GM12878 (cell line): ENCODE measurements around the gene CBFA2T3. TPM values are rescaled to one million over a fixed set of nuclear protein-coding genes. Genes with fewer than 3 reads are reported as not detected.

Source experiments
- ATAC-seq: fragments of 200-7000 bp; cut with Tn5 transposase; 3 replicates; pipeline ENCODE4 v1.9.1; 2020; ENCODE audit warnings: mild to moderate bottlenecking, moderate library complexity
- BruUV-seq: library from RNA; stranded (reverse); fragments of 400-500 nt; replicated peaks from 2 replicates; lab custom pipeline; 2021; lab: Mats Ljungman, UMichigan
- CTCF ChIA-PET: fragments of 300-600 bp; sonication (Branson Sonifier 250); formaldehyde crosslinking; extraction: SDS; loops from one replicate; lab custom pipeline; 2021; ENCODE audit warnings: inconsistent platforms; lab: Yijun Ruan, JAX
- POLR2A ChIA-PET: fragments of 350-600 bp; formaldehyde crosslinking; extraction: SDS; loops from one replicate; lab custom pipeline; 2021; ENCODE audit warnings: inconsistent platforms; lab: Charles Lee
- RAD21 ChIA-PET: fragments of 300-600 bp; sonication (Branson Sonifier 250); formaldehyde crosslinking; loops from one replicate; lab custom pipeline; 2023; ENCODE audit warnings: antibody characterized with exemption; ENCODE audit not compliant: unreplicated experiment; lab: Charles Lee
- SMC1A ChIA-PET: fragments of 300-600 bp; sonication (Branson Sonifier 250); formaldehyde crosslinking; loops from one replicate; lab custom pipeline; 2023; ENCODE audit not compliant: unreplicated experiment, uncharacterized antibody; lab: Charles Lee
- DNase-seq: peaks from one replicate; pipeline ENCODE4 v3.0.0-alpha.2; 2011; ENCODE audit warnings: low read depth, low spot score
- FAIRE-seq: peaks from 3 replicates; lab custom pipeline; 2011; peaks lifted over from hg19 to GRCh38; lab: Jason Lieb, UNC
- H2AFZ ChIP-seq: 2 replicates; pipeline ENCODE4 v1.6.0; 2011; ENCODE audit warnings: low read depth, low read length, control low read depth; ENCODE audit not compliant: control insufficient read depth
- H3K27ac ChIP-seq: 2 replicates; pipeline ENCODE4 v1.5.1; 2011; ENCODE audit warnings: control low read depth; ENCODE audit not compliant: control insufficient read depth, insufficient read depth
- H3K27me3 ChIP-seq, 2 experiments: replicated peaks in 1 of 2; 2 replicates each; pipeline versions ENCODE4 v1.6.0 to v1.6.1; 2011; ENCODE audit warnings: low read length in 1 of 2; ENCODE audit not compliant: control insufficient read depth in 2 of 2, insufficient read depth in 2 of 2
- H3K36me3 ChIP-seq, 2 experiments: 2 replicates each; pipeline ENCODE4 v1.5.1; 2011; ENCODE audit warnings: low read length in 1 of 2; ENCODE audit not compliant: control insufficient read depth in 2 of 2, insufficient read depth in 2 of 2
- H3K4me1 ChIP-seq: 2 replicates; pipeline ENCODE4 v1.6.1; 2011; ENCODE audit warnings: mild to moderate bottlenecking, low read length, moderate library complexity, mixed read lengths; ENCODE audit not compliant: control insufficient read depth, insufficient read depth
- H3K4me2 ChIP-seq: 2 replicates; pipeline ENCODE4 v1.6.0; 2011; ENCODE audit warnings: control low read depth; ENCODE audit not compliant: control insufficient read depth, insufficient read depth
- H3K4me3 ChIP-seq: fragments of 200-600 bp; sonication (generic); 2 replicates; pipeline ENCODE4 v1.5.1; 2016
- H3K79me2 ChIP-seq: 2 replicates; pipeline ENCODE4 v1.6.0; 2011; ENCODE audit warnings: low read length; ENCODE audit not compliant: control insufficient read depth, insufficient read depth
- H3K9ac ChIP-seq: 2 replicates; pipeline ENCODE4 v1.8.0; 2011; ENCODE audit warnings: low read length, control low read depth, mixed read lengths; ENCODE audit not compliant: control insufficient read depth, insufficient read depth
- H3K9me3 ChIP-seq: replicated peaks from 3 replicates; pipeline ENCODE4 v1.5.1; 2011; ENCODE audit warnings: mild to moderate bottlenecking, low read length; ENCODE audit not compliant: control insufficient read depth, insufficient read depth
- H4K20me1 ChIP-seq: 2 replicates; pipeline ENCODE4 v1.6.0; 2011; ENCODE audit not compliant: control insufficient read depth, insufficient read depth
- BCLAF1 ChIP-seq: fragments of 450-650 bp; IDR thresholded peaks from 2 replicates; pipeline ENCODE4 v1.6.1; 2017; ENCODE audit warnings: antibody characterized with exemption, mild to moderate bottlenecking, moderate library complexity
- CBX3 ChIP-seq: fragments of 200-600 bp; sonication (generic); IDR thresholded peaks from 2 replicates; pipeline ENCODE4 v1.6.1; 2016; ENCODE audit warnings: low read depth, borderline replicate concordance
- CREM ChIP-seq: IDR thresholded peaks from 2 replicates; pipeline ENCODE4 v1.6.1; 2014; ENCODE audit warnings: antibody characterized with exemption, low read depth
- EP300 ChIP-seq, 2 experiments: fragments of 150-350 bp in 1 of 2; IDR thresholded peaks; 2 replicates each; pipeline ENCODE4 v1.6.1; 2011 to 2012; ENCODE audit warnings: low read depth in 2 of 2, low read length in 2 of 2, borderline replicate concordance in 1 of 2, improper control_type of control experiment in 1 of 2, inconsistent platforms in 1 of 2; ENCODE audit not compliant: control insufficient read depth in 1 of 2
- GATAD2B ChIP-seq: fragments of 450-650 bp; conservative IDR thresholded peaks from 2 replicates; pipeline ENCODE4 v1.6.1; 2017; ENCODE audit warnings: low read depth, mild to moderate bottlenecking, moderate library complexity
- KAT2A ChIP-seq: conservative IDR thresholded peaks from 2 replicates; pipeline ENCODE4 v1.6.1; 2011; ENCODE audit warnings: low read depth, low read length; ENCODE audit not compliant: control insufficient read depth
- KLF5 ChIP-seq: fragments of 450-650 bp; IDR thresholded peaks from 2 replicates; pipeline ENCODE4 v1.6.1; 2014; ENCODE audit warnings: mild to moderate bottlenecking; ENCODE audit not compliant: partially characterized antibody
- NBN ChIP-seq: fragments of 450-650 bp; IDR thresholded peaks from 2 replicates; pipeline ENCODE4 v1.6.1; 2016
- NFIC ChIP-seq: IDR thresholded peaks from 2 replicates; pipeline ENCODE4 v1.6.1; 2012; ENCODE audit warnings: low read depth, mild to moderate bottlenecking, inconsistent platforms, low read length, moderate library complexity
- NFYA ChIP-seq: IDR thresholded peaks from 2 replicates; pipeline ENCODE4 v1.6.1; 2011; ENCODE audit warnings: low read depth, mild to moderate bottlenecking, low read length, improper control_type of control experiment, borderline replicate concordance
- PAX8 ChIP-seq: fragments of 450-650 bp; IDR thresholded peaks from 2 replicates; pipeline ENCODE4 v1.6.1; 2017; ENCODE audit warnings: mild to moderate bottlenecking, moderate library complexity
- PML ChIP-seq: IDR thresholded peaks from 2 replicates; pipeline ENCODE4 v1.6.1; 2012; ENCODE audit warnings: low read length, inconsistent platforms
- POLR2AphosphoS5 ChIP-seq: IDR thresholded peaks from 2 replicates; pipeline ENCODE4 v1.6.1; 2011; ENCODE audit warnings: mild to moderate bottlenecking, low read length, inconsistent platforms
- REST ChIP-seq: IDR thresholded peaks from 2 replicates; pipeline ENCODE4 v1.6.1; 2012; ENCODE audit warnings: mild to moderate bottlenecking, low read depth, low read length
- RFX5 ChIP-seq: IDR thresholded peaks from 2 replicates; pipeline ENCODE4 v1.6.1; 2011; ENCODE audit warnings: low read depth, low read length, improper control_type of control experiment
- SUZ12 ChIP-seq: fragments of 200-600 bp; sonication (generic); IDR thresholded peaks from one replicate; pipeline ENCODE4 v1.6.1; 2018; ENCODE audit warnings: antibody characterized with exemption, mild to moderate bottlenecking; ENCODE audit not compliant: unreplicated experiment
- TCF12 ChIP-seq: IDR thresholded peaks from 2 replicates; pipeline ENCODE4 v1.6.1; 2011; ENCODE audit warnings: low read depth, mild to moderate bottlenecking, low read length
- USF1 ChIP-seq: IDR thresholded peaks from 2 replicates; pipeline ENCODE4 v1.6.1; 2011; ENCODE audit warnings: borderline replicate concordance, low read depth, mild to moderate bottlenecking, moderate library complexity, mixed read lengths, low read length; ENCODE audit not compliant: insufficient read depth; ENCODE audit errors: extremely low read length
- ZNF24 ChIP-seq: fragments of 450-650 bp; IDR thresholded peaks from 2 replicates; pipeline ENCODE4 v1.6.1; 2017; ENCODE audit warnings: antibody characterized with exemption, mild to moderate bottlenecking
- WGBS: methylation state at CpG from one replicate; pipeline ENCODE4 v1.1.6; 2016; ENCODE audit warnings: low lambda C conversion rate; ENCODE audit not compliant: insufficient replicate concordance, insufficient coverage; ENCODE audit errors: missing lambda C conversion rate; 5-methylcytosine and 5-hydroxymethylcytosine counted together
- in situ Hi-C: fragments of 300-500 bp; cut with MboI; formaldehyde crosslinking; loops from 9 replicates; pipeline ENCODE4 v1.14.3; 2018; ENCODE audit warnings: mixed read lengths
- intact Hi-C: fragments of 100-400 bp; cut with micrococcal nuclease; formaldehyde crosslinking; loops from one replicate; pipeline ENCODE4 v1.14.2; 2022; ENCODE audit not compliant: unreplicated experiment
- polyA plus RNA-seq, 11 experiments: library from polyadenylated mRNA; depleted of rRNA in 4 of 11; unstranded in 6 of 11; stranded (reverse) in 5 of 11; fragments of >200 nt; fragmentation: Nextera tagmentation in 4 of 11; fragmentation: Illumina TruSeq in 1 of 11; extraction: Ambion mirVana in 4 of 11; extraction: Trizol in 1 of 11; gene quantifications; 1 replicate in 1 of 11; 2 replicates in 10 of 11; pipeline versions ENCODE4 v1.2.1 to v1.2.3, GENCODE V29; 2011 to 2016; ENCODE audit warnings: inconsistent platforms in 2 of 11, missing spikeins in 2 of 11, low read depth in 1 of 11
- total RNA-seq, 4 experiments: library from RNA; depleted of rRNA in 3 of 4; stranded (reverse); fragments of >200 nt in 3 of 4; fragmentation: Illumina TruSeq in 1 of 4; extraction: Trizol in 1 of 4; gene quantifications; 2 replicates each; pipeline versions ENCODE4 v1.2.1 to v1.2.3, GENCODE V29; 2013 to 2021

The CBFA2T3 gene
- total and polyA plus RNA-seq, 10 of the 15 experiments (the other 5 are each of a cell fraction or from before 2014, with no cell fraction given), result 0.69 to 42.6 (median 4.5) TPM

- no peak overlapping the region for H2AFZ ChIP-seq
- no peak overlapping the region for H3K27ac ChIP-seq
- no peak overlapping the region for H3K4me2 ChIP-seq
- FAIRE-seq (no peak), ATAC-seq (no peak)
- H3K79me2 ChIP-seq, result no peaks in the 10 kb centered on the region
- H3K27me3 ChIP-seq, result no peaks in the 10 kb centered on the region
- no peak overlapping the region for H3K4me3 ChIP-seq
- TF ChIP-seq NBN, result no peak
- TF ChIP-seq CBX3, result no peak
- no peak for TF ChIP-seq ZNF24
- no peak for TF ChIP-seq SUZ12
- TF ChIP-seq KLF5, result no peak
- no peak for TF ChIP-seq EP300 (IDR thresholded peaks at IDR 0.05; ENCODE audit: borderline replicate concordance in 1 of 2, control insufficient read depth in 1 of 2, low read depth in 2 of 2, low read length in 2 of 2)
- TF ChIP-seq BCLAF1, result no peak
- no peak for TF ChIP-seq CREM
- TF ChIP-seq REST, result no peak
- TF ChIP-seq RFX5, result no peak
- no peak for TF ChIP-seq USF1
- no peak for TF ChIP-seq NFYA
- TF ChIP-seq KAT2A, result no peak
- TF ChIP-seq NFIC, result no peak
- TF ChIP-seq PML, result no peak
- TF ChIP-seq POLR2AphosphoS5, result no peak
- TF ChIP-seq GATAD2B, result no peak
- no peak for TF ChIP-seq TCF12
- no peak for TF ChIP-seq PAX8
- TF ChIP-seq, all 136 proteins: peak for 0
- BruUV-seq, result no TSS peak
- CTCF ChIA-PET, result no interaction called here
- Histone ChIP-seq H3K9me3 (no peaks in the 10 kb centered on the region), H3K4me1 (no peaks in the 10 kb centered on the region), H3K36me3 (peaks cover 1 to 4% of the 10 kb centered on the region in 2 experiments; a peak in 3 of 4 replicates), H3K9ac (no peak overlapping the region), H4K20me1 (no peaks in the 10 kb centered on the region)
- WGBS, result 96% methylated on average over 22 of the region's 22 CpGs
- DNase-seq, result no peak
- intact Hi-C loops (no loop called here), in situ Hi-C loops (no loop called here)
- SMC1A ChIA-PET, result no interaction called here
- RAD21 ChIA-PET, result no interaction called here
- POLR2A ChIA-PET, result no interaction called here
Measured at GRCh38 chr16:88895335-88895734, 81.7 kb downstream of the CBFA2T3 start.
